ENCODE measurements around the gene IFNL2.
"Not testable (repeated sequence)": the region's sequence is repeated elsewhere in the genome, so short reads cannot be mapped to it uniquely, and the experiment has no call there.

IFNL2 gene

GRCh38 chr19:39268085-39268484, at the start of gene IFNL2:
Gene IFNL2, plus strand, starts transcription at chr19:39268396. Its CDS starts 173 bp downstream, at chr19:39268569.
- not testable (repeated sequence) for H3K4me2 ChIP-seq; H4K20me1 ChIP-seq (ENCODE audit: insufficient read depth); H3K36me3 ChIP-seq (ENCODE audit: insufficient read depth); H2AFZ ChIP-seq (ENCODE audit: low read depth); H3K4me1 ChIP-seq (ENCODE audit: low read depth, poor library complexity, severe bottlenecking); H3K79me2 ChIP-seq (ENCODE audit: insufficient read depth, low read depth); H3K27me3 ChIP-seq (ENCODE audit: insufficient read depth, low read depth); H3K4me3 ChIP-seq (IDR thresholded peaks at IDR 0.05; ENCODE audit: insufficient read depth, low read depth, low read length); H3K9ac ChIP-seq; H3K27ac ChIP-seq

- not testable (repeated sequence) for H3K4me3 ChIP-seq (IDR thresholded peaks at IDR 0.05; ENCODE audit: insufficient read depth, low read depth, low read length); H3K27ac ChIP-seq; H3K4me1 ChIP-seq (ENCODE audit: low read depth, poor library complexity, severe bottlenecking); H4K20me1 ChIP-seq (ENCODE audit: insufficient read depth); H2AFZ ChIP-seq (ENCODE audit: low read depth); H3K27me3 ChIP-seq (ENCODE audit: insufficient read depth, low read depth); H3K79me2 ChIP-seq (ENCODE audit: insufficient read depth, low read depth); H3K36me3 ChIP-seq (ENCODE audit: insufficient read depth); H3K4me2 ChIP-seq; H3K9ac ChIP-seq
Measured at GRCh38 chr19:39219108-39219507, 49.1 kb upstream of the IFNL2 start.

- H3K27me3 ChIP-seq (ENCODE audit: insufficient read depth, low read depth): peaks cover 11% of the 10 kb centered on the region; the same call in 1 of the 2 replicates
- no peaks in the 10 kb centered on the region for H3K79me2 ChIP-seq (ENCODE audit: insufficient read depth, low read depth)
- no peaks in the 10 kb centered on the region for H3K4me1 ChIP-seq (ENCODE audit: low read depth, poor library complexity, severe bottlenecking)
- no peak overlapping the region for H3K9ac ChIP-seq
- H3K36me3 ChIP-seq (ENCODE audit: insufficient read depth): no peaks in the 10 kb centered on the region
- H2AFZ ChIP-seq (ENCODE audit: low read depth): no peak overlapping the region
- H4K20me1 ChIP-seq (ENCODE audit: insufficient read depth): no peaks in the 10 kb centered on the region
- TF ChIP-seq CTCF (conservative IDR thresholded peaks at IDR 0.05; ENCODE audit: low read depth, low read length): no peak
- no peak overlapping the region for H3K4me2 ChIP-seq
- no peak overlapping the region for H3K27ac ChIP-seq
- H3K4me3 ChIP-seq (IDR thresholded peaks at IDR 0.05; ENCODE audit: insufficient read depth, low read depth, low read length): no peak overlapping the region
Measured at GRCh38 chr19:39223703-39224279, 44.4 kb upstream of the IFNL2 start.

GRCh38 chr19:39224910-39225309, 43.3 kb upstream of the IFNL2 start:
- Histone ChIP-seq H3K4me1 (ENCODE audit: low read depth, poor library complexity, severe bottlenecking) (no peaks in the 10 kb centered on the region), H3K27ac (no peak overlapping the region), H3K4me3 (IDR thresholded peaks at IDR 0.05; ENCODE audit: insufficient read depth, low read depth, low read length) (no peak overlapping the region), H3K4me2 (no peak overlapping the region), H2AFZ (ENCODE audit: low read depth) (no peak overlapping the region), H3K9ac (no peak overlapping the region), H3K36me3 (ENCODE audit: insufficient read depth) (no peaks in the 10 kb centered on the region), H3K79me2 (ENCODE audit: insufficient read depth, low read depth) (no peaks in the 10 kb centered on the region), H3K27me3 (ENCODE audit: insufficient read depth, low read depth) (peaks cover 11% of the 10 kb centered on the region; the same call in 1 of the 2 replicates), H4K20me1 (ENCODE audit: insufficient read depth) (no peaks in the 10 kb centered on the region)
- no peak for TF ChIP-seq CTCF (conservative IDR thresholded peaks at IDR 0.05; ENCODE audit: low read depth, low read length)

GRCh38 chr19:39230096-39230764, 38.0 kb upstream of the IFNL2 start:
- Histone ChIP-seq H3K27me3 (ENCODE audit: insufficient read depth, low read depth) (peaks cover 3% of the 10 kb centered on the region; the same call in 1 of the 2 replicates), H3K4me1 (ENCODE audit: low read depth, poor library complexity, severe bottlenecking) (no peaks in the 10 kb centered on the region), H3K4me2 (no peak overlapping the region), H4K20me1 (ENCODE audit: insufficient read depth) (no peaks in the 10 kb centered on the region), H3K79me2 (ENCODE audit: insufficient read depth, low read depth) (no peaks in the 10 kb centered on the region), H3K4me3 (IDR thresholded peaks at IDR 0.05; ENCODE audit: insufficient read depth, low read depth, low read length) (no peak overlapping the region), H2AFZ (ENCODE audit: low read depth) (no peak overlapping the region), H3K27ac (no peak overlapping the region), H3K9ac (no peak overlapping the region), H3K36me3 (ENCODE audit: insufficient read depth) (no peaks in the 10 kb centered on the region)
- no peak for TF ChIP-seq CTCF (conservative IDR thresholded peaks at IDR 0.05; ENCODE audit: low read depth, low read length)
